Memory B cell (primary cell): ENCODE measurements around the gene CHADL.

Experiments used
- ATAC-seq: fragments of 150-1000 bp; cut with Tn5 transposase; 2 replicates; pipeline ENCODE4 v1.10.0; 2021; ENCODE audit warnings: low read depth, mild to moderate bottlenecking, moderate library complexity
- DNase-seq, 2 donors: peaks; one replicate each; pipeline ENCODE4 v3.0.0; 2022; ENCODE audit warnings: low spot score in 2 of 2
- H3K27ac Mint-ChIP-seq: one replicate; pipeline ENCODE4 v1.8.0; 2022; ENCODE audit warnings: mild to moderate bottlenecking, moderate library complexity, mixed read lengths
- H3K27me3 Mint-ChIP-seq: one replicate; pipeline ENCODE4 v1.8.0; 2022; ENCODE audit warnings: mixed read lengths
- H3K36me3 Mint-ChIP-seq: one replicate; pipeline ENCODE4 v1.8.0; 2022; ENCODE audit warnings: mild to moderate bottlenecking, mixed read lengths
- H3K4me1 Mint-ChIP-seq: one replicate; pipeline ENCODE4 v1.8.0; 2022; ENCODE audit warnings: mixed read lengths
- H3K4me3 Mint-ChIP-seq: one replicate; pipeline ENCODE4 v1.8.0; 2022; ENCODE audit warnings: mild to moderate bottlenecking, moderate library complexity, mixed read lengths
- H3K9me3 Mint-ChIP-seq: one replicate; pipeline ENCODE4 v1.8.0; 2022; ENCODE audit warnings: mixed read lengths

Gene CHADL

DNA sequence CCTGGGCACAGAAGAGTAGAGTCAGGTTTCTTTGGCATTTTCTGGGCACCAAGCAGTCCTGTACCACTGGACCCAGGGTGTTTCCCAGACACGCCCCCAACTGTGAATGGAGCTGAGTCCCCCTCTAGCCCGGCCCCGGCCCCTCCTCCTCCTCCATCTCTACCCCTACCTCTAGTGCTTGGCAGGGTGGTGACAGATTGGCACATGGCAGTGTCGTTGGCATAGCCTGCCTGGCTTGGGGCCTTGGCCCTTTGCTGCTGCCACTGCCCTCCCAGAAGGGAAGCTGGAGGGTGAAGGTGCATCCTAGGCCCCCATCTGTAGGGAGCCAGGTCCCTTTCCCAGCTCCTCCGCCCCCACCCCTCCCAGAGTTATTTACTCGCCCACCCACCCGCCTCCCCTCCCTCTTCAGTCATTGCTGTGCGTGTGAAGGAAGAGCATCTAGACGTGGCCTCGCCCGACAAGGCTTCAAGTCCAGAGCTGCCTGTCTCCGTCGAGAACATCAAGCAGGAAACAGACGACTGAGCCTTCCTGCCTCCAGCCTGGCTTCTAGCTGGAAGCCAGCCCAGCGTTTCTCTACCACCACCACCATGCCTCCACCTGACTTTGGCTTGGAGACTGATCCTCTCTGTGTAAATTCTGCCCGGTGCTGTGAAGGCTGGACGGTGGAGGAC is 10.9 kb downstream of the CHADL start:
- Mint-ChIP-seq H3K9me3 (no peaks in the 10 kb centered on the region), H3K27ac (no peak overlapping the region), H3K36me3 (peaks cover 19% of the 10 kb centered on the region), H3K4me1 (peaks cover 2% of the 10 kb centered on the region), H3K4me3 (no peak overlapping the region), H3K27me3 (no peaks in the 10 kb centered on the region)
- no peak for ATAC-seq
- no peak for DNase-seq

DNA sequence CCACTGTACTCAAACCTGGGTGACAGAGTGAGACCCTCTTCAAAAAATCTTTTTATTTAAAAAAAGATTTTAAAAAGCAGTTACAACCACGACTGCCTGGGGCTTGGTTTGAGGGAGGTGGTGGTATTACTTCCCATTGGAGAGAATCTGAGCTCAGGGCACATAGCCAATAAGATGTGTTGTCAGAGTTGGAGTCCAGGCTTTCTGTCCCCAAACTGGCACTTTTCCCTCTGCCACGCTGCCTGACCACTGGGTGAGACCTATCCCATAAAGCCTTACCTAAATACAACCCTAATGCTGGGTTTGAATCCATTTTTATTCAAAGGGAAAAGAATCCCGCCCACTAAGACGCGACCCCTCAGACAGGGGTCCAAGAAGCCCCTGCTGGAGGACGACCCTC is 11.5 kb downstream of the CHADL start:
- H3K27me3 Mint-ChIP-seq, result no peaks in the 10 kb centered on the region

DNA sequence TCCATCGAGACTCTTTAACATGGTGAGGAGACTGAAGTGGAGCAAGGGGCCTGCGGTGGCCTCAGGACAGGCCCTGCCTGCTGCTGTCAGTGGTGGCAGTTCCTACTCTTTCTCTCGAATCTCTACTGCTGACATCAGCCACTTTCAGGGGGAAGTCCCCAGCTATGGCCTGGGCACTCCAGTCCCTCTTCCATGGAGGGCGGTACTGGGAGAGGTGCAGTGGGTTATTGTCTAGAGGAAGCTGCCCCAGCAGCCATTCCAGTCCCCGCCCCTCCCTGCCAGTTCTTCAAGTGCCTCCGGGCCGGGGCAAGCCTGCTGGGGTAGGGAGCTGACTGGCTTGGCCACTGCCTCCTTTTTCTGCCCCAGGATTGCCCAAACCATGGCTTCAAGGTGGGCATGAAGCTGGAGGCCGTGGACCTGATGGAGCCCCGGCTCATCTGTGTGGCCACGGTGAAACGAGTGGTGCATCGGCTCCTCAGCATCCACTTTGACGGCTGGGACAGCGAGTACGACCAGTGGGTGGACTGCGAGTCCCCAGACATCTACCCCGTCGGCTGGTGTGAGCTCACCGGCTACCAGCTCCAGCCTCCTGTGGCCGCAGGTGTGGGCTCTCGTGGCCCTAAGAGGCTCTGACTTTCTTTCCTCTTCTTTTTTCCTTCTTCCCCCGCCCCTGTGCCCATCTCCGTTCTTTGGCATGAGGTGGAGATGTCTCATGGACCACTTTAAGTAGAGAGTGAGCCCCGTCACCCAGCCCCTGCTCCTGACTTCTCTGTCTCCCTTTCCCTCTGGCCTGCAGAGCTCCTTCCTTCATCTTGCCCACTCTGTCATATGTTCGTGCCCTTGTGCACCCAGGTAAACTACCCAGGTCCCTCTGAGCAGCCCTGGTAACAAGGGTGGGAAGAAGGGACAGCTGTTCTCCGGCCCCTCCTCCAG is 13.7 kb downstream of the CHADL start:
- Mint-ChIP-seq H3K36me3 (peaks cover 22% of the 10 kb centered on the region), H3K4me3 (no peak overlapping the region), H3K27me3 (no peaks in the 10 kb centered on the region), H3K9me3 (no peaks in the 10 kb centered on the region), H3K4me1 (no peaks in the 10 kb centered on the region), H3K27ac (no peak overlapping the region)
- ATAC-seq (no peak), DNase-seq (no peak)

More for the DNA sequence above, 11.5 kb downstream of the CHADL start:
- H3K9me3 Mint-ChIP-seq, result no peaks in the 10 kb centered on the region
- no peak for DNase-seq
- H3K27ac Mint-ChIP-seq, result no peak overlapping the region
- peaks cover 22% of the 10 kb centered on the region for H3K36me3 Mint-ChIP-seq
- H3K4me3 Mint-ChIP-seq, result no peak overlapping the region
- peaks cover 2% of the 10 kb centered on the region for H3K4me1 Mint-ChIP-seq
- ATAC-seq, result no peak

DNA sequence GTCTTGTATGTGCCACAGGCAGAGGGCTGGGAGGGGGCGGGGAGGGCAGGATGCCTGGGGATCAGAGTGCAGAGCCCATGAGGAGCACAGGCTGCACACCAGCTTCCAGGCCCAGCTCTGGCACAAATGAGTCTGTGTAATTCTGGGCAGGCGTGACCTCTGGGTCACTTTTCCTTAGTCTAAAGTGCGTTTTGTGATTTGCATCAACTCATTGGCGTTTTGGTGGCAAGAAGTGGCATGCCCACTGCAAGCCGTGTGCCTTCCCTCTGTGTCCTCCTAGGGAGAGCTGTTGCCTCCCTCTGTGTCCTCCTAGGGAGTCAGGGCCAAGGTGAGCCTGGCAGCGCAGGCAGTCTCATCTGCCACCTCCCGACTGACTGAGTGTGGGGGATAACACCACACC is 17.2 kb downstream of the CHADL start:
- Mint-ChIP-seq H3K4me1 (no peaks in the 10 kb centered on the region), H3K4me3 (no peak overlapping the region), H3K36me3 (peaks cover 23% of the 10 kb centered on the region), H3K27me3 (no peaks in the 10 kb centered on the region), H3K9me3 (no peaks in the 10 kb centered on the region), H3K27ac (no peak overlapping the region)
- ATAC-seq (no peak), DNase-seq (no peak)

DNA sequence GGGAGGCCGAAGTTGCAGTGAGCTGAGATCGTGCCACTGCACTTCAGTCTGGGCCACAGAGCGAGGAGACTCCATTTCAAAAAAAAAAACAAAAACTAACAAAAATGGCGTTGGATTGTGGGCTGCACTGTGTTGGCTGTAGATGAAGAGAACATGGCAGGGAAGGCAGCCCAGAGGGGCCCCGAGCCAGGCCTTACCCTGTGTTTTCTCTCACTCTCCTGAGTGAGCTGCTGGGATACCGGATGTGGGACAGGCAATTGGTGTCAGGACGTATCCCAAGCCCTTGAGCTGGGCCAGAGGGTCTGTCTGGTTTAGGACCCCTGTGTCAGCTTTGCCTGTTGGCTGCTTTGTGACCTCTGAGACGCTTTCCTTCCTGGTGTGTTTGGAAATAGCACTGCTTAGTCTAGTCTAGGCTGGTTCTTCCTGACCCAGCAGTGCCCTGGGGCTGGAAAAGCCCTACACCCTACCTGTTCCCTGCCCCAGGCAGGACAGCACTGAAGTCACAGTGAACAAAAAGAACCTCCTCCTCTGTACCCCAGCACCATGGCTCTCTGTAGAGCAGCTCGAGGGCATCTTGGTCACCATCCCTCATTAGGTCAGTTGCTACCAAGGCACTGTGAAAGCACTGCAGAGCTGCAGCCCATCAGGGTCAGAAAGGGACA is 17.8 kb downstream of the CHADL start:
- peaks cover 21% of the 10 kb centered on the region for H3K36me3 Mint-ChIP-seq
- ATAC-seq, result no peak
- H3K4me1 Mint-ChIP-seq, result peaks cover under 1% of the 10 kb centered on the region
- no peaks in the 10 kb centered on the region for H3K9me3 Mint-ChIP-seq
- no peaks in the 10 kb centered on the region for H3K27me3 Mint-ChIP-seq
- DNase-seq, result no peak
- H3K4me3 Mint-ChIP-seq, result no peak overlapping the region
- H3K27ac Mint-ChIP-seq, result no peak overlapping the region

DNA sequence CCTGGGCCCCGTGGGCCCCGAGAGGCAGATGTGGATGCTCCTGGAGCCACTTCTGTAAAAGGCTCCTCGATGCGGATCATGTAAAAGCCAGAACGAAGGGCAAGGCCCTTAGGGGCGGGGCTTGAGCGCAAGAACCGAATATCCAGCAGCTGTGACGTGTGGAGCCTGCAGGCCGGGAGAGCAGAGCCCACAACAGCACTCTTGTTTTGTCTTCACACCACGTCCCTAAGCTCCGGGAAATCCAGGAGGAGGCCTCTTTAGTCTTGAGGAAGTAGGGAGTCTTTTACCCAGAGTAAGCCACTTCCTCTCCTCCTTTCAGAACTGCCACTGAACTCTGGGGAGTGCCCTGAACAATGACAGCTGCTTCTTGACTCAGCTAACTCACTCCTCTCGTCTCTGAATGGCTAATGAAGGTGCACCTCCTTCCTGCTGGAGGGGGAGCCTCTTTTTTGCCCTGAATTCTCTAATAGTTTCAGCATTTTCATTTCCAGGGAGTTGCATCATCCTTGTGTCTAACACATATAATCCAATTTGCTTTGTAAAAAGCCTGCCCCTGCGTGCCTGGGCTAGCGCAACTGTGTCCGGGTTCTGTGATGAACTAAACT is 23.1 kb downstream of the CHADL start:
- H3K36me3 Mint-ChIP-seq, result peaks cover 14% of the 10 kb centered on the region

DNA sequence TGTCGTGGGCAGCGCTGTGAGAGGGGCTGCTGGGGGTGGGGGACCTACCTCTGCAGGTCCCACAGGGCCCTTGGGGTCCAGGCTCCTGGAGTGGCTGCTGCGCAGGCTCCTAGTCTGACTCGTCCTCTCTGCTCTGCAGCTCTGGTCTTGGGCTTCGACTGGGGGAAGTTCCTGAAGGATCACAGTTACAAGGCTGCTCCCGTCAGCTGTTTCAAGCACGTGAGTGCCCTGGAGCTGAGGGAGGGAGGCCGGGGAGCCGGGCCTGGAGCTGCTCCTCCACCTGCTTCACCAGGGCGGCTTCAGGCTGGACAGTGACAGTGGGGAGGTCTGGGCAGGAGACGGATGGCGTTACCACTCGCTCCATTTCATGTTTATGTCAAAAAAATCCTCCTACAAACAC is 23.7 kb downstream of the CHADL start:
- DNase-seq (no peak), ATAC-seq (no peak)
- Mint-ChIP-seq H3K4me3 (no peak overlapping the region), H3K36me3 (peaks cover 16% of the 10 kb centered on the region), H3K27me3 (no peaks in the 10 kb centered on the region), H3K27ac (peak overlapping the region; percentile 61), H3K4me1 (peaks cover 10% of the 10 kb centered on the region), H3K9me3 (no peaks in the 10 kb centered on the region)

More for the DNA sequence above, 23.1 kb downstream of the CHADL start:
- ATAC-seq (peak; percentile 92), DNase-seq (no peak)
- H3K9me3 Mint-ChIP-seq, result no peaks in the 10 kb centered on the region
- peak overlapping the region; percentile 61 for H3K27ac Mint-ChIP-seq
- no peaks in the 10 kb centered on the region for H3K27me3 Mint-ChIP-seq
- H3K4me1 Mint-ChIP-seq, result peaks cover 10% of the 10 kb centered on the region
- H3K4me3 Mint-ChIP-seq, result peak overlapping the region; percentile 68

DNA sequence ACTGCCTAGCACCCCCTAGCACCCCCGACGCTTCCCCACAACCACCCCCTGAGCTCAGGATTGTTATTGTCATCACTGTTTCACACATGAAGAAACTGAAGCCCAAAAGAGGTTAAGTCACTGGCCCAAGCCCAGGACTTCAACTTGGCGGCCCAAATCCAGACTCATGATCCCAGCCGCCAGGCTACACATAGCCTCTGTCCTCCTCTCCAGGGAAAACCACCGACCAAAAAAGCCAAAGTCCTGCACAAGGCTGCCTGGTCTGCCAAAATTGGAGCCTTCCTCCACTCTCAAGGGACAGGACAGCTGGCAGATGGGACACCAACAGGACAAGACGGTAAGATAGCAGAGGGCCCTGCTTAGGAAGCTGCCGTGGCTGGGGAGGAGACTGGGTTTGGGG is 24.8 kb downstream of the CHADL start:
- Mint-ChIP-seq H3K36me3 (peaks cover 12% of the 10 kb centered on the region), H3K4me1 (peaks cover 10% of the 10 kb centered on the region), H3K27ac (no peak overlapping the region), H3K4me3 (no peak overlapping the region), H3K27me3 (no peaks in the 10 kb centered on the region), H3K9me3 (no peaks in the 10 kb centered on the region)
- ATAC-seq, result no peak
- no peak for DNase-seq

DNA sequence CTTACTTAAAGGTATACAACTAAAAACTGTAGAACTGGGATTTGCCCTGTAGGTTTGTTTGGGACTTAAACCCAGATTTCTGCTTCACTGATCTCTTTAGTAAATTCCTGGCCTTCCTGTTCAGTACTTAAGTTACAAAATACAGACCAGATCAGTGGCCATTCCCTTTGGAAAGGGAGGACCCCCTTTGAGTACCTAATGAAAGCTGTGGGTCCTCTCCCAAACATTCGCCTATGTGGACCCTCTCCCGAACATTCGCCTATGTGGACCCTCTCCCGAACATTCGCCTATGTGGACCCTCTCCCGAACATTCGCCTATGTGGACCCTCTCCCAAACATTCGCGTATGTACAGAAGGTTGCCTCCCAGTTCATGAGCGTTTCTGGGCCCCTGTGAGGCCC is 25.3 kb downstream of the CHADL start:
- DNase-seq, result no peak
- H3K27me3 Mint-ChIP-seq, result no peaks in the 10 kb centered on the region
- no peak overlapping the region for H3K4me3 Mint-ChIP-seq
- peaks cover 10% of the 10 kb centered on the region for H3K36me3 Mint-ChIP-seq
- H3K27ac Mint-ChIP-seq, result no peak overlapping the region
- peaks cover 10% of the 10 kb centered on the region for H3K4me1 Mint-ChIP-seq
- no peak for ATAC-seq
- no peaks in the 10 kb centered on the region for H3K9me3 Mint-ChIP-seq

DNA sequence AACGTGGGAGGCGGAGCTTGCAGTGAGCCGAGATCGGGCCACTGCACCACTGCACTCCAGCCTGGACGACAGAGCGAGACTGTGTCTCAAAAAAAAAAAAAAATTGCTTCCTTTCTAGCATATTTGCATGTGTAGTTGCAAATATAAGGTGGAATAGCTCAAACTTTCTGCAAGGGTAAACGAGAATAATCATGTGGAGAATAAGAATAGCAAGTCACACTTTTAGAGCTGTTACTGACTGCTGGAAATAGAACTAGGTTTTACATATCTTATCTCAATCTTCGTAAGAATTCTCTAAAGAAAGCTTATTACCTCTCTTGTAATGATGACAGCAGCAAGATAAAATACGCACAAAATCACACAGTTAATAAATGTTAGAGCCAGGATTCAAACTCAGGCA is 34.0 kb downstream of the CHADL start:
- ATAC-seq (no peak), DNase-seq (no peak)
- Mint-ChIP-seq H3K36me3 (peaks cover 7% of the 10 kb centered on the region), H3K4me1 (peaks cover 19% of the 10 kb centered on the region), H3K9me3 (no peaks in the 10 kb centered on the region), H3K4me3 (peak overlapping the region; percentile 89), H3K27ac (no peak overlapping the region), H3K27me3 (peaks cover 2% of the 10 kb centered on the region)

DNA sequence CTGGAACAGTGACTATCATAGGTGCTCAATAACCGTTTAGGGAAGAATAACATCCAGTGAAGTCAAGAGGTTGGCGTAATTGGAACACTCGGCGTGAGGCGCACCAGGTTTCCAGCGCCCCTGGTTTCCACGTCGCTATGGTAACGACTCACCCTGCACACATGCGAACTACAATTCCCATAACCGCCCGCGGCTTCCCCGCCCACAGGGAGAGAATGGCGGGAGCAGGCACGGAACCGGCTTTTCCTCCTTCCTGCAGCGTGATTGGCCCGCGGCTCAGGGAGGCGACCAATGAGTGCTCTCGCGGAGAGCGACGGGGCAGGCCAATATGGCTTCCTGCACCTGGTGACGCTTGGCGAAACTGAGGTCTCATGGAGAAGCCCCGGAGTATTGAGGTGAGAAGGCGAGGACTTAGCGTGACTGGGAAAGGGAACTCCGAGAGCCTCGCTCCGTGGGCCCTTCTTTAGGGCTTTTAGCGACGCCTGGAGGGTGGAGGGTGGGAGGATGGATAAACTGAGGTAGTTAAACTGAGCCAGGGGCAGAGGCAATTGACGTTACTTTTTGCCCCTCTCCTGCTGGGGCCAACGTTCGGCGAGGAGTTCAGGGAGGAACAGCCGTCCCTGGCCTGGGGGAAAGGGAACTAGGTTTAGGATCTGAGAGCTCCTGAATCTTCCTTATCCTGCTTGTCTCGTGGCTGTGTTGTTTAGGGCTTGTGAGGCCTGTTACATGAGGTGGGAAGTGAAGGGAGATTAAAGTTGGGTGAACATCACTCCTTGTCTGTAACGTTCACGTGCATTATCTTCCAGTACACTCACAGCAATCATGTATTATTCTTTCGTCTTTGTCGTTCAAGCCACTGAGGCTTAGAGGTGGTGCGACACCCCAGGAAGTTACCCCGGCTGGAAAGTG is 35.5 kb downstream of the CHADL start, which contains the start of gene L3MBTL2:
L3MBTL2 (plus strand) TSS at position 321 of the 909 bp plus-strand sequence; CDS start at position 372, 51 bp downstream.
- Mint-ChIP-seq H3K36me3 (peaks cover 6% of the 10 kb centered on the region), H3K27ac (peak within 1 kb of the TSS; percentile 89), H3K27me3 (peaks cover 2% of the 10 kb centered on the region), H3K9me3 (no peaks in the 10 kb centered on the region), H3K4me1 (peaks cover 19% of the 10 kb centered on the region), H3K4me3 (peak within 1 kb of the TSS; percentile 89)
- peak; percentile 93 to 97 for DNase-seq
- ATAC-seq, result peak; percentile 98

DNA sequence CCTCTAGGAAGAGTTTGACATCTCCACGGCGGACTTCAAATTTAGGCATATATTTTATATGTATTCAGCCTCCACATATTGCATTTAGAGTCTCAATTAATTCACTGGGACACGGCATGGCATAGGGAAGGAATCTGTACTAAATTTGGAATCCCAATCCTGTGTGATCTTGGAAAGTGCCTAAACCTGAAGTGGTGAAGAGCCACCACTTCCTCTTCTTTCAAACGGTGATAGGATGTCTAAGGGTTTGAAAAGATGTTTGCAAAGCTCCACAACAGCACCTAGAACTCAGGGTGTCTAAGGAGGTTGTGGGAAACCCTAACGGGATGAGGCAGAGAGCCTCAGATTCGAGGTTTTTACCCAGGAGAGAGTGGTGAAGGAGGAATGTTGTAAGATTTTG is 36.7 kb downstream of the CHADL start:
- Mint-ChIP-seq H3K9me3 (no peaks in the 10 kb centered on the region), H3K4me1 (peaks cover 15% of the 10 kb centered on the region), H3K4me3 (no peak overlapping the region), H3K36me3 (no peaks in the 10 kb centered on the region), H3K27me3 (peaks cover 5% of the 10 kb centered on the region), H3K27ac (peak overlapping the region; percentile 82)
- DNase-seq, result no peak
- ATAC-seq, result no peak

DNA sequence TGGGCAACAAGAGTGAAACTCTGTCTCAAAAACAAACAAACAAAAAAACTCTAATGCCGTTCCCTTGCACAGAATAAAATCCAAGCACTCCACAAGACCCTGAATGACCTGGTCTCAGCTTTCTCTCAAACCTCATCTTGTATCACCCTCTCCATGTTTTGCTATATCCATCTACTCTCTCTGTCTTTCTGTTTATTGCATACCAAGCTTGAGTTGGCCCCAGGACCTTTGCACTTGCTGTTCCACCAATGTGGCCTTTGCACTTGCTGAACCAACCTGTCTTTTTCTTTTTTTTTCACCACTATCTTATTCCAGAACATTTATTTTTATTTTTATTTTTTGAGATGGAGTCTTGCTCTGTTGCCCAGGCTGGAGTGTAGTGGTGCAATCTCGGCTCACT is 37.6 kb downstream of the CHADL start:
- no peak for DNase-seq
- ATAC-seq, result no peak
- Mint-ChIP-seq H3K4me3 (no peak overlapping the region), H3K4me1 (peaks cover 20% of the 10 kb centered on the region), H3K36me3 (no peaks in the 10 kb centered on the region), H3K27me3 (peaks cover 5% of the 10 kb centered on the region), H3K9me3 (no peaks in the 10 kb centered on the region), H3K27ac (no peak overlapping the region)
